SK-N-SH treated with all-trans-retinoic acid at 6 μM for 48 hours (cell line): ENCODE results near the gene GABRA1.

Source experiments
- ATAC-seq: fragments of 200-7000 bp; cut with Tn5 transposase; 3 replicates; pipeline ENCODE4 v1.9.1; 2020; ENCODE audit warnings: mild to moderate bottlenecking, moderate library complexity
- ARNTL ChIP-seq: fragments of 450-650 bp; formaldehyde crosslinking; IDR thresholded peaks from 2 replicates; pipeline ENCODE4 v1.5.0; 2020; ENCODE audit warnings: low read depth, mild to moderate bottlenecking, moderate library complexity, borderline replicate concordance
- BACH2 ChIP-seq: fragments of 250-450 bp; sonication (Bioruptor Pico); IDR thresholded peaks from 2 replicates; pipeline ENCODE4 v1.9.0; 2021; ENCODE audit warnings: mild to moderate bottlenecking, borderline replicate concordance
- CSDC2 ChIP-seq: fragments of 250-450 bp; sonication (Bioruptor Pico); IDR thresholded peaks from 2 replicates; pipeline ENCODE4 v1.5.0; 2020; ENCODE audit warnings: mild to moderate bottlenecking, moderate library complexity
- ESRRG ChIP-seq: fragments of 250-450 bp; sonication (Bioruptor Pico); IDR thresholded peaks from 2 replicates; pipeline ENCODE4 v1.6.1; 2021; ENCODE audit warnings: mild to moderate bottlenecking
- GLIS3 ChIP-seq: fragments of 250-450 bp; sonication (Bioruptor Pico); IDR thresholded peaks from 2 replicates; pipeline ENCODE4 v1.5.0; 2020; ENCODE audit warnings: mild to moderate bottlenecking, moderate library complexity
- ISL1 ChIP-seq: fragments of 250-450 bp; sonication (Bioruptor Pico); IDR thresholded peaks from 2 replicates; pipeline ENCODE4 v2.1.2; 2022; ENCODE audit warnings: mild to moderate bottlenecking, moderate library complexity
- OSR1 ChIP-seq: fragments of 250-450 bp; sonication (Bioruptor Pico); IDR thresholded peaks from 2 replicates; pipeline ENCODE4 v1.8.0; 2022; ENCODE audit warnings: moderate library complexity, mild to moderate bottlenecking, inconsistent platforms
- PPARA ChIP-seq: fragments of 250-450 bp; sonication (Bioruptor Pico); IDR thresholded peaks from 2 replicates; pipeline ENCODE4 v1.5.0; 2020; ENCODE audit warnings: mild to moderate bottlenecking, borderline replicate concordance
- RARB ChIP-seq: fragments of 250-450 bp; sonication (Bioruptor Pico); IDR thresholded peaks from 2 replicates; pipeline ENCODE4 v1.8.0; 2021; ENCODE audit warnings: mild to moderate bottlenecking, moderate library complexity
- TCF4 ChIP-seq: fragments of 250-450 bp; sonication (Bioruptor Pico); IDR thresholded peaks from 2 replicates; pipeline ENCODE4 v1.8.0; 2021; ENCODE audit warnings: mild to moderate bottlenecking, moderate library complexity, borderline replicate concordance
- TOX ChIP-seq: fragments of 250-450 bp; sonication (Bioruptor Pico); IDR thresholded peaks from 2 replicates; pipeline ENCODE4 v1.8.0; 2021; ENCODE audit warnings: mild to moderate bottlenecking, moderate library complexity, borderline replicate concordance
- ZC3H10 ChIP-seq: fragments of 250-450 bp; sonication (Bioruptor Pico); IDR thresholded peaks from 2 replicates; pipeline ENCODE4 v1.5.1; 2021; ENCODE audit warnings: mild to moderate bottlenecking, moderate library complexity
- ZFP3 ChIP-seq: fragments of 250-450 bp; sonication (Bioruptor Pico); IDR thresholded peaks from 2 replicates; pipeline ENCODE4 v1.5.0; 2020; ENCODE audit warnings: mild to moderate bottlenecking, moderate library complexity
- ZFP30 ChIP-seq: fragments of 450-650 bp; formaldehyde crosslinking; IDR thresholded peaks from 2 replicates; pipeline ENCODE4 v1.5.0; 2022; ENCODE audit warnings: mild to moderate bottlenecking, moderate library complexity
- ZNF565 ChIP-seq: fragments of 450-650 bp; formaldehyde crosslinking; conservative IDR thresholded peaks from 2 replicates; pipeline ENCODE4 v1.5.0; 2020; ENCODE audit warnings: low read depth, mild to moderate bottlenecking, moderate library complexity
- ZNF70 ChIP-seq: fragments of 450-650 bp; formaldehyde crosslinking; IDR thresholded peaks from 2 replicates; pipeline ENCODE4 v1.5.0; 2020; ENCODE audit warnings: mild to moderate bottlenecking, moderate library complexity
- ZNF8 ChIP-seq: fragments of 450-650 bp; formaldehyde crosslinking; IDR thresholded peaks from 2 replicates; pipeline ENCODE4 v1.5.0; 2020; ENCODE audit warnings: mild to moderate bottlenecking, moderate library complexity
- TF ChIP-seq, protein P1 (sequence below): fragments of 250-450 bp; sonication (Bioruptor Pico); IDR thresholded peaks from 2 replicates; pipeline ENCODE4 v1.5.1; 2021; ENCODE audit warnings: mild to moderate bottlenecking, moderate library complexity
- TF ChIP-seq, protein P2 (sequence below): fragments of 250-450 bp; sonication (Bioruptor Pico); IDR thresholded peaks from 2 replicates; pipeline ENCODE4 v1.8.0; 2020; ENCODE audit warnings: mild to moderate bottlenecking, moderate library complexity, borderline replicate concordance
- TF ChIP-seq, protein P3 (sequence below): fragments of 250-450 bp; sonication (Bioruptor Pico); IDR thresholded peaks from 2 replicates; pipeline ENCODE4 v1.5.1; 2020; ENCODE audit warnings: low read depth, mild to moderate bottlenecking, moderate library complexity
- TF ChIP-seq, protein P4 (sequence below): fragments of 250-450 bp; sonication (Bioruptor Pico); IDR thresholded peaks from 2 replicates; pipeline ENCODE4 v1.5.0; 2020; ENCODE audit warnings: mild to moderate bottlenecking, moderate library complexity
- TF ChIP-seq, protein P5 (sequence below): fragments of 250-450 bp; sonication (Bioruptor Pico); IDR thresholded peaks from 2 replicates; pipeline ENCODE4 v1.8.0; 2021; ENCODE audit warnings: low read depth, mild to moderate bottlenecking, moderate library complexity, borderline replicate concordance

GABRA1 gene

DNA sequence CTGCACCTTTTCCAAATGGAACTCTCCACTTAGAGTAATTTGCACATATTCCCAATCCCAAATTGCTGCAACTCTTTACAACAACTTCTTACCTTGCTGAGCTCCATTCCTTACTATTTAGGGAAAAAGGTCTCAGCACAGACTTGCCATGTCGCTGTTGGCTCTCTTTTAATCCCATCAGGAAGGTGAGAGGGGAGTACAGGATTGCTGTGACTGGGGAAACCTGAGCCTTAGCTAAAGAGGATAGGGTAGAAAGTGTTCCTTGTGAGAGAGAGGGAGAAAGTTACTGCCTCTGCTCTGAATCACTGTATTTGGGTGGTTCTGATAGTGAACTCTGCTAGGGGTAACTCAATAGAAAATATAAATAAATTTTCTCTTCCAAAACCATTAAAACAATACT lies 43.7 kb upstream of the GABRA1 start:
- ATAC-seq, result no peak
- TF ChIP-seq ZNF565 (CRISPR knock-in tag) (no peak), ESRRG (CRISPR knock-in tag) (no peak), BACH2 (CRISPR knock-in tag) (no peak), ZNF8 (no peak), CSDC2 (CRISPR knock-in tag) (no peak), ZFP30 (CRISPR knock-in tag) (no peak), TCF4 (CRISPR knock-in tag) (no peak), ZFP3 (no peak), ZC3H10 (CRISPR knock-in tag) (no peak), PPARA (CRISPR knock-in tag) (no peak), ARNTL (CRISPR knock-in tag) (no peak), GLIS3 (CRISPR knock-in tag) (no peak), ISL1 (CRISPR knock-in tag) (no peak), TOX (no peak), RARB (no peak), ZNF70 (no peak)
- TF ChIP-seq, protein P1, sequence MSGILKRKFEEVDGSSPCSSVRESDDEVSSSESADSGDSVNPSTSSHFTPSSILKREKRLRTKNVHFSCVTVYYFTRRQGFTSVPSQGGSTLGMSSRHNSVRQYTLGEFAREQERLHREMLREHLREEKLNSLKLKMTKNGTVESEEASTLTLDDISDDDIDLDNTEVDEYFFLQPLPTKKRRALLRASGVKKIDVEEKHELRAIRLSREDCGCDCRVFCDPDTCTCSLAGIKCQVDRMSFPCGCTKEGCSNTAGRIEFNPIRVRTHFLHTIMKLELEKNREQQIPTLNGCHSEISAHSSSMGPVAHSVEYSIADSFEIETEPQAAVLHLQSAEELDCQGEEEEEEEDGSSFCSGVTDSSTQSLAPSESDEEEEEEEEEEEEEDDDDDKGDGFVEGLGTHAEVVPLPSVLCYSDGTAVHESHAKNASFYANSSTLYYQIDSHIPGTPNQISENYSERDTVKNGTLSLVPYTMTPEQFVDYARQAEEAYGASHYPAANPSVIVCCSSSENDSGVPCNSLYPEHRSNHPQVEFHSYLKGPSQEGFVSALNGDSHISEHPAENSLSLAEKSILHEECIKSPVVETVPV, result no peak
- TF ChIP-seq, protein P2, sequence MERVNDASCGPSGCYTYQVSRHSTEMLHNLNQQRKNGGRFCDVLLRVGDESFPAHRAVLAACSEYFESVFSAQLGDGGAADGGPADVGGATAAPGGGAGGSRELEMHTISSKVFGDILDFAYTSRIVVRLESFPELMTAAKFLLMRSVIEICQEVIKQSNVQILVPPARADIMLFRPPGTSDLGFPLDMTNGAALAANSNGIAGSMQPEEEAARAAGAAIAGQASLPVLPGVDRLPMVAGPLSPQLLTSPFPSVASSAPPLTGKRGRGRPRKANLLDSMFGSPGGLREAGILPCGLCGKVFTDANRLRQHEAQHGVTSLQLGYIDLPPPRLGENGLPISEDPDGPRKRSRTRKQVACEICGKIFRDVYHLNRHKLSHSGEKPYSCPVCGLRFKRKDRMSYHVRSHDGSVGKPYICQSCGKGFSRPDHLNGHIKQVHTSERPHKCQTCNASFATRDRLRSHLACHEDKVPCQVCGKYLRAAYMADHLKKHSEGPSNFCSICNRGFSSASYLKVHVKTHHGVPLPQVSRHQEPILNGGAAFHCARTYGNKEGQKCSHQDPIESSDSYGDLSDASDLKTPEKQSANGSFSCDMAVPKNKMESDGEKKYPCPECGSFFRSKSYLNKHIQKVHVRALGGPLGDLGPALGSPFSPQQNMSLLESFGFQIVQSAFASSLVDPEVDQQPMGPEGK (CRISPR knock-in tag), result no peak
- TF ChIP-seq, protein P3, sequence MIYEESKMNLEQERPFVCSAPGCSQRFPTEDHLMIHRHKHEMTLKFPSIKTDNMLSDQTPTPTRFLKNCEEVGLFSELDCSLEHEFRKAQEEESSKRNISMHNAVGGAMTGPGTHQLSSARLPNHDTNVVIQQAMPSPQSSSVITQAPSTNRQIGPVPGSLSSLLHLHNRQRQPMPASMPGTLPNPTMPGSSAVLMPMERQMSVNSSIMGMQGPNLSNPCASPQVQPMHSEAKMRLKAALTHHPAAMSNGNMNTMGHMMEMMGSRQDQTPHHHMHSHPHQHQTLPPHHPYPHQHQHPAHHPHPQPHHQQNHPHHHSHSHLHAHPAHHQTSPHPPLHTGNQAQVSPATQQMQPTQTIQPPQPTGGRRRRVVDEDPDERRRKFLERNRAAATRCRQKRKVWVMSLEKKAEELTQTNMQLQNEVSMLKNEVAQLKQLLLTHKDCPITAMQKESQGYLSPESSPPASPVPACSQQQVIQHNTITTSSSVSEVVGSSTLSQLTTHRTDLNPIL (CRISPR knock-in tag), result no peak
- TF ChIP-seq, protein P4, sequence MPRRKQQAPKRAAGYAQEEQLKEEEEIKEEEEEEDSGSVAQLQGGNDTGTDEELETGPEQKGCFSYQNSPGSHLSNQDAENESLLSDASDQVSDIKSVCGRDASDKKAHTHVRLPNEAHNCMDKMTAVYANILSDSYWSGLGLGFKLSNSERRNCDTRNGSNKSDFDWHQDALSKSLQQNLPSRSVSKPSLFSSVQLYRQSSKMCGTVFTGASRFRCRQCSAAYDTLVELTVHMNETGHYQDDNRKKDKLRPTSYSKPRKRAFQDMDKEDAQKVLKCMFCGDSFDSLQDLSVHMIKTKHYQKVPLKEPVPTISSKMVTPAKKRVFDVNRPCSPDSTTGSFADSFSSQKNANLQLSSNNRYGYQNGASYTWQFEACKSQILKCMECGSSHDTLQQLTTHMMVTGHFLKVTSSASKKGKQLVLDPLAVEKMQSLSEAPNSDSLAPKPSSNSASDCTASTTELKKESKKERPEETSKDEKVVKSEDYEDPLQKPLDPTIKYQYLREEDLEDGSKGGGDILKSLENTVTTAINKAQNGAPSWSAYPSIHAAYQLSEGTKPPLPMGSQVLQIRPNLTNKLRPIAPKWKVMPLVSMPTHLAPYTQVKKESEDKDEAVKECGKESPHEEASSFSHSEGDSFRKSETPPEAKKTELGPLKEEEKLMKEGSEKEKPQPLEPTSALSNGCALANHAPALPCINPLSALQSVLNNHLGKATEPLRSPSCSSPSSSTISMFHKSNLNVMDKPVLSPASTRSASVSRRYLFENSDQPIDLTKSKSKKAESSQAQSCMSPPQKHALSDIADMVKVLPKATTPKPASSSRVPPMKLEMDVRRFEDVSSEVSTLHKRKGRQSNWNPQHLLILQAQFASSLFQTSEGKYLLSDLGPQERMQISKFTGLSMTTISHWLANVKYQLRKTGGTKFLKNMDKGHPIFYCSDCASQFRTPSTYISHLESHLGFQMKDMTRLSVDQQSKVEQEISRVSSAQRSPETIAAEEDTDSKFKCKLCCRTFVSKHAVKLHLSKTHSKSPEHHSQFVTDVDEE (CRISPR knock-in tag), result no peak

DNA sequence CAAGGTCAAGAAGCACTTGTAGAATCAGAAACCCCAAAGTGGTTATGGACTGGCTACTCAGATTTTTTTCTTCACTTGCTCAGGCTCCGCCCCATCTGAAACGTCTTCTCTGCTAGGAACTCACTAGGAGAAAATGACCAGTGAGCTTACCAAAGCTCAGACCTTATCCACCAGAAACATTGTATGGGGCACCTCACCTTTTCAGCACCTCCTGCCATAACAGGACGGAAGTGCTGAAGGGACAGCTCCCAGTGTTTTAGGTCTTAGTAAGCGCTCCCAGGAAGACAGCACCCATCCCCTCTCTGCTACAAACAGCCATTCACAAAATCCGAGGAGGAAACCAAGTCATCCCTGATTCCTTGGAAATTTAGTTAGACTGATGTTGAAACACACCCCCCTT lies 1.2 kb upstream of the GABRA1 start:
- TF ChIP-seq, protein P5, sequence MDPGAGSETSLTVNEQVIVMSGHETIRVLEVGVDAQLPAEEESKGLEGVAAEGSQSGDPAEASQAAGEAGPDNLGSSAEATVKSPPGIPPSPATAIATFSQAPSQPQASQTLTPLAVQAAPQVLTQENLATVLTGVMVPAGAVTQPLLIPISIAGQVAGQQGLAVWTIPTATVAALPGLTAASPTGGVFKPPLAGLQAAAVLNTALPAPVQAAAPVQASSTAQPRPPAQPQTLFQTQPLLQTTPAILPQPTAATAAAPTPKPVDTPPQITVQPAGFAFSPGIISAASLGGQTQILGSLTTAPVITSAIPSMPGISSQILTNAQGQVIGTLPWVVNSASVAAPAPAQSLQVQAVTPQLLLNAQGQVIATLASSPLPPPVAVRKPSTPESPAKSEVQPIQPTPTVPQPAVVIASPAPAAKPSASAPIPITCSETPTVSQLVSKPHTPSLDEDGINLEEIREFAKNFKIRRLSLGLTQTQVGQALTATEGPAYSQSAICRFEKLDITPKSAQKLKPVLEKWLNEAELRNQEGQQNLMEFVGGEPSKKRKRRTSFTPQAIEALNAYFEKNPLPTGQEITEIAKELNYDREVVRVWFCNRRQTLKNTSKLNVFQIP, result no peak
- TF ChIP-seq, protein P2 (CRISPR knock-in tag), result no peak
- no peak for TF ChIP-seq ESRRG (CRISPR knock-in tag)
- no peak for TF ChIP-seq ZNF565 (CRISPR knock-in tag)
- no peak for TF ChIP-seq RARB
- TF ChIP-seq ZNF8, result no peak
- no peak for TF ChIP-seq ARNTL (CRISPR knock-in tag)
- no peak for TF ChIP-seq OSR1 (CRISPR knock-in tag)
- TF ChIP-seq GLIS3 (CRISPR knock-in tag), result no peak
- TF ChIP-seq ZFP3, result no peak
- TF ChIP-seq, protein P3 (CRISPR knock-in tag), result no peak
- no peak for TF ChIP-seq BACH2 (CRISPR knock-in tag)
- no peak for TF ChIP-seq ISL1 (CRISPR knock-in tag)
- TF ChIP-seq, all 23 proteins: peak for 0
- 0 out of 3 replicates have a peak, but pooled peaks have one; percentile 44 for ATAC-seq
